IMR-90 (cell line): Measurements from ENCODE around the gene RIMS4. TPM values are rescaled to one million over a fixed set of nuclear protein-coding genes. Genes with fewer than 3 reads are reported as not detected.

Experiments used
- ATAC-seq: fragments of 200-7000 bp; cut with Tn5 transposase; 2 replicates; pipeline ENCODE4 v1.9.1; 2020; ENCODE audit warnings: low read depth, mild to moderate bottlenecking, moderate library complexity
- BruUV-seq: library from RNA; stranded (reverse); fragments of 400-500 nt; replicated peaks from 2 replicates; lab custom pipeline; 2021; lab: Mats Ljungman, UMichigan
- CTCF ChIA-PET: fragments of 300-600 bp; formaldehyde crosslinking; extraction: SDS; loops from one replicate; lab custom pipeline; 2021; ENCODE audit warnings: antibody characterized with exemption; lab: Yijun Ruan, JAX
- POLR2A ChIA-PET: fragments of 300-600 bp; sonication (Branson Sonifier 250); formaldehyde crosslinking; loops from one replicate; lab custom pipeline; 2022; ENCODE audit warnings: antibody characterized with exemption; ENCODE audit not compliant: unreplicated experiment; lab: Charles Lee
- DNase-seq: peaks from one replicate; pipeline ENCODE4 v3.0.0; 2013
- H2AFZ ChIP-seq: replicated peaks from 2 replicates; pipeline ENCODE3; 2013; ENCODE audit warnings: low read length, mild to moderate bottlenecking; ENCODE audit not compliant: poor library complexity
- H2AK5ac ChIP-seq: 2 replicates; pipeline ENCODE4 v1.6.1; 2013; ENCODE audit warnings: low read depth, low read length, inconsistent platforms
- H2AK9ac ChIP-seq: replicated peaks from 2 replicates; pipeline ENCODE3; 2013; ENCODE audit warnings: mild to moderate bottlenecking, low read depth, low read length, moderate library complexity; ENCODE audit not compliant: poor library complexity
- H2BK120ac ChIP-seq: 2 replicates; pipeline ENCODE4 v1.6.1; 2013; ENCODE audit warnings: low read depth, low read length, inconsistent platforms
- H2BK15ac ChIP-seq: 3 replicates; pipeline ENCODE4 v1.6.1; 2013; ENCODE audit warnings: low read depth, low read length, inconsistent platforms
- H2BK20ac ChIP-seq: 2 replicates; pipeline ENCODE4 v1.6.1; 2013; ENCODE audit warnings: low read depth, mild to moderate bottlenecking, inconsistent platforms, low read length, moderate library complexity
- H2BK5ac ChIP-seq: 2 replicates; pipeline ENCODE4 v1.6.1; 2013; ENCODE audit warnings: mild to moderate bottlenecking, low read depth, low read length, inconsistent platforms; ENCODE audit not compliant: poor library complexity, severe bottlenecking
- H3K14ac ChIP-seq: replicated peaks from 2 replicates; pipeline ENCODE4 v1.6.1; 2013; ENCODE audit warnings: low read depth, low read length, inconsistent platforms
- H3K18ac ChIP-seq: 2 replicates; pipeline ENCODE4 v1.6.1; 2013; ENCODE audit warnings: low read depth, low read length, control low read depth
- H3K23ac ChIP-seq: 2 replicates; pipeline ENCODE4 v1.6.1; 2013; ENCODE audit warnings: low read depth, low read length, inconsistent platforms
- H3K27ac ChIP-seq: 2 replicates; pipeline ENCODE4 v1.5.1; 2013; ENCODE audit warnings: mild to moderate bottlenecking, control low read depth, low read length; ENCODE audit not compliant: insufficient read depth
- H3K27me3 ChIP-seq: 2 replicates; pipeline ENCODE4 v1.6.1; 2013; ENCODE audit warnings: low read length; ENCODE audit not compliant: control insufficient read depth, insufficient read depth
- H3K36me3 ChIP-seq: 2 replicates; pipeline ENCODE4 v1.6.1; 2013; ENCODE audit warnings: low read length, mixed read lengths; ENCODE audit not compliant: control insufficient read depth, insufficient read depth
- H3K4ac ChIP-seq: 2 replicates; pipeline ENCODE4 v1.6.1; 2013; ENCODE audit warnings: low read depth, low read length, inconsistent platforms
- H3K4me1 ChIP-seq: 2 replicates; pipeline ENCODE4 v1.6.1; 2013; ENCODE audit warnings: low read length, mixed read lengths; ENCODE audit not compliant: control insufficient read depth, insufficient read depth
- H3K4me2 ChIP-seq: 2 replicates; pipeline ENCODE4 v1.6.1; 2013; ENCODE audit warnings: low read depth, mild to moderate bottlenecking, control low read depth, low read length, moderate library complexity
- H3K4me3 ChIP-seq: 2 replicates; pipeline ENCODE4 v1.5.1; 2013; ENCODE audit warnings: low read depth, mild to moderate bottlenecking, control low read depth, low read length, moderate library complexity; ENCODE audit not compliant: insufficient read depth
- H3K56ac ChIP-seq: 2 replicates; pipeline ENCODE4 v1.6.1; 2013; ENCODE audit warnings: low read length, inconsistent platforms; ENCODE audit not compliant: insufficient read depth; ENCODE audit errors: extremely low read depth
- H3K79me1 ChIP-seq, 2 experiments: 2 replicates each; pipeline ENCODE4 v1.6.1; 2013; ENCODE audit warnings: low read length in 2 of 2, inconsistent platforms in 1 of 2, low read depth in 1 of 2
- H3K9ac ChIP-seq: 2 replicates; pipeline ENCODE4 v1.6.1; 2013; ENCODE audit warnings: low read depth, low read length, control low read depth
- H3K9me1 ChIP-seq: 2 replicates; pipeline ENCODE4 v1.6.1; 2013; ENCODE audit warnings: low read length, inconsistent platforms; ENCODE audit not compliant: insufficient read depth
- H3K9me3 ChIP-seq: 2 replicates; pipeline ENCODE4 v1.6.1; 2013; ENCODE audit warnings: low read length; ENCODE audit not compliant: control insufficient read depth, insufficient read depth
- H4K20me1 ChIP-seq: 2 replicates; pipeline ENCODE4 v1.6.1; 2013; ENCODE audit warnings: low read length, inconsistent platforms; ENCODE audit not compliant: insufficient read depth
- H4K5ac ChIP-seq: 2 replicates; pipeline ENCODE4 v1.6.1; 2013; ENCODE audit warnings: mild to moderate bottlenecking, low read depth, low read length, control low read depth
- H4K8ac ChIP-seq, 2 experiments: 2 replicates each; pipeline ENCODE4 v1.6.1; 2013; ENCODE audit warnings: low read depth in 2 of 2, low read length in 2 of 2, control low read depth in 1 of 2, inconsistent platforms in 1 of 2
- H4K91ac ChIP-seq: 2 replicates; pipeline ENCODE4 v1.6.1; 2013; ENCODE audit warnings: low read depth, low read length, inconsistent platforms; ENCODE audit not compliant: insufficient read depth
- BHLHE40 ChIP-seq: fragments of 150-350 bp; IDR thresholded peaks from 2 replicates; pipeline ENCODE4 v1.6.1; 2016; ENCODE audit warnings: mild to moderate bottlenecking, low read depth, low read length
- CEBPB ChIP-seq: IDR thresholded peaks from 2 replicates; pipeline ENCODE4 v1.6.1; 2012; ENCODE audit warnings: low read depth, low read length, improper control_type of control experiment
- CHD1 ChIP-seq: IDR thresholded peaks from 2 replicates; pipeline ENCODE4 v1.6.1; 2012; ENCODE audit warnings: low read depth, low read length, improper control_type of control experiment
- CTCF ChIP-seq: conservative IDR thresholded peaks from 2 replicates; pipeline ENCODE4 v1.5.1; 2012; ENCODE audit warnings: mild to moderate bottlenecking, low read depth, low read length, improper control_type of control experiment
- ELK1 ChIP-seq: fragments of 150-350 bp; IDR thresholded peaks from 2 replicates; pipeline ENCODE4 v1.6.1; 2016; ENCODE audit warnings: low read depth, mild to moderate bottlenecking, low read length, moderate library complexity, borderline replicate concordance
- FOS ChIP-seq: fragments of 150-350 bp; IDR thresholded peaks from 2 replicates; pipeline ENCODE4 v1.6.1; 2016; ENCODE audit warnings: low read depth, low read length
- MAFK ChIP-seq: IDR thresholded peaks from 2 replicates; pipeline ENCODE4 v1.6.1; 2012; ENCODE audit warnings: low read depth, low read length, improper control_type of control experiment
- MAZ ChIP-seq: IDR thresholded peaks from 2 replicates; pipeline ENCODE4 v1.6.1; 2012; ENCODE audit warnings: low read depth, mild to moderate bottlenecking, low read length, improper control_type of control experiment, moderate library complexity, borderline replicate concordance
- MXI1 ChIP-seq: IDR thresholded peaks from 2 replicates; pipeline ENCODE4 v1.6.1; 2012; ENCODE audit warnings: low read depth, mild to moderate bottlenecking, low read length, moderate library complexity, borderline replicate concordance
- NFE2L2 ChIP-seq: fragments of 150-350 bp; IDR thresholded peaks from 2 replicates; pipeline ENCODE4 v1.6.1; 2016; ENCODE audit warnings: low read depth, mild to moderate bottlenecking, low read length
- POLR2A ChIP-seq: IDR thresholded peaks from 2 replicates; pipeline ENCODE4 v1.6.1; 2012; ENCODE audit warnings: mild to moderate bottlenecking, low read depth, low read length
- RAD21 ChIP-seq: IDR thresholded peaks from 2 replicates; pipeline ENCODE4 v1.6.1; 2012; ENCODE audit warnings: low read length, improper control_type of control experiment
- RCOR1 ChIP-seq: IDR thresholded peaks from 2 replicates; pipeline ENCODE4 v1.6.1; 2012; ENCODE audit warnings: mild to moderate bottlenecking, low read length, improper control_type of control experiment; ENCODE audit not compliant: insufficient replicate concordance
- RFX5 ChIP-seq: IDR thresholded peaks from 2 replicates; pipeline ENCODE4 v1.8.0; 2012; ENCODE audit warnings: low read depth, mild to moderate bottlenecking, low read length, moderate library complexity
- SMC3 ChIP-seq: fragments of 150-350 bp; IDR thresholded peaks from 2 replicates; pipeline ENCODE4 v1.6.1; 2016; ENCODE audit warnings: low read depth, mild to moderate bottlenecking, antibody characterized with exemption, low read length, moderate library complexity
- USF2 ChIP-seq: fragments of 150-350 bp; IDR thresholded peaks from 2 replicates; pipeline ENCODE4 v1.6.1; 2017; ENCODE audit warnings: mild to moderate bottlenecking, antibody characterized with exemption, low read length, low read depth
- WGBS, 2 experiments: methylation state at CpG; one replicate each; pipeline versions ENCODE4 v1.1.5 to v1.1.7; 2013; ENCODE audit warnings: missing lambda C conversion rate in 2 of 2; ENCODE audit not compliant: insufficient read length in 1 of 2; ENCODE audit errors: extremely low coverage in 2 of 2; 5-methylcytosine and 5-hydroxymethylcytosine counted together
- dilution Hi-C: fragments of 300-500 bp; cut with HindIII; formaldehyde crosslinking; loops from one replicate; pipeline ENCODE4 v1.14.3; 2018; ENCODE audit warnings: low sequenced_read_pairs; ENCODE audit not compliant: unreplicated experiment
- in situ Hi-C: fragments of 300-500 bp; cut with MboI; formaldehyde crosslinking; loops from 3 replicates; pipeline ENCODE4 v1.14.3; 2019; ENCODE audit warnings: low sequenced_read_pairs, inconsistent platforms, mixed read lengths
- intact Hi-C: fragments of 100-400 bp; cut with micrococcal nuclease; formaldehyde crosslinking; loops from 2 replicates; pipeline ENCODE4 v1.10.0; 2022
- polyA plus RNA-seq, 3 experiments: library from polyadenylated mRNA; depleted of rRNA; stranded (reverse); fragments of >200 nt; gene quantifications; 2 replicates each; pipeline ENCODE4 v1.2.3, GENCODE V29; 2012; ENCODE audit warnings: low replicate concordance in 1 of 3
- total RNA-seq: library from RNA; depleted of rRNA; stranded (reverse); fragments of >200 nt; gene quantifications from 2 replicates; pipeline ENCODE4 v1.2.3, GENCODE V29; 2012

RIMS4 gene
- total and polyA plus RNA-seq, 2 of the 4 experiments (the other 2 are of a cell fraction): not detected

- Histone ChIP-seq H2AFZ (no peak overlapping the region), H4K5ac (no peak overlapping the region), H2AK5ac (no peak overlapping the region), H3K56ac (no peak overlapping the region), H4K8ac (no peak overlapping the region), H3K9me1 (no peaks in the 10 kb centered on the region), H4K91ac (no peak overlapping the region), H2BK20ac (no peak overlapping the region), H3K4ac (no peak overlapping the region), H3K27ac (no peak overlapping the region), H2BK5ac (no peak overlapping the region), H2AK9ac (no peak overlapping the region), H3K9ac (no peak overlapping the region), H4K20me1 (no peaks in the 10 kb centered on the region), H3K23ac (no peak overlapping the region), H3K9me3 (peaks cover 14% of the 10 kb centered on the region), H3K4me2 (no peak overlapping the region), H2BK120ac (no peak overlapping the region), H2BK15ac (no peak overlapping the region), H3K18ac (no peak overlapping the region), H3K27me3 (peaks cover 71% of the 10 kb centered on the region), H3K4me3 (no peak overlapping the region), H3K4me1 (no peaks in the 10 kb centered on the region), H3K14ac (no peak overlapping the region), H3K36me3 (no peaks in the 10 kb centered on the region), H3K79me1 (no peaks in the 10 kb centered on the region)
- intact Hi-C loops (no loop called here), in situ Hi-C loops (no loop called here), dilution Hi-C loops (no loop called here)
- ChIA-PET POLR2A (no interaction called here), CTCF (no interaction called here)
- ATAC-seq (no peak), DNase-seq (no peak)
- WGBS, 2 experiments: no CpG with 5 or more reads among the region's 4 CpGs
- no peak for TF ChIP-seq MAZ
- no peak for TF ChIP-seq CTCF
- TF ChIP-seq USF2: no peak
- no peak for TF ChIP-seq MAFK
- TF ChIP-seq RFX5: no peak
- no peak for TF ChIP-seq CHD1
- TF ChIP-seq CEBPB: no peak
- TF ChIP-seq SMC3: no peak
- no peak for TF ChIP-seq BHLHE40
- TF ChIP-seq RCOR1: no peak
- TF ChIP-seq MXI1: no peak
- no peak for TF ChIP-seq NFE2L2
- TF ChIP-seq ELK1: no peak
- no peak for TF ChIP-seq RAD21
- TF ChIP-seq POLR2A: no peak
- no peak for TF ChIP-seq FOS
- no TSS peak for BruUV-seq
Measured at GRCh38 chr20:44807684-44808056, 2.7 kb downstream of the RIMS4 start.
